ENCODE data around the gene KASH5. TPM values are rescaled to one million over a fixed set of nuclear protein-coding genes. Genes with fewer than 3 reads are reported as not detected.

KASH5 gene
- total RNA-seq, 1 donor from 2014 or later: not detected

DNA sequence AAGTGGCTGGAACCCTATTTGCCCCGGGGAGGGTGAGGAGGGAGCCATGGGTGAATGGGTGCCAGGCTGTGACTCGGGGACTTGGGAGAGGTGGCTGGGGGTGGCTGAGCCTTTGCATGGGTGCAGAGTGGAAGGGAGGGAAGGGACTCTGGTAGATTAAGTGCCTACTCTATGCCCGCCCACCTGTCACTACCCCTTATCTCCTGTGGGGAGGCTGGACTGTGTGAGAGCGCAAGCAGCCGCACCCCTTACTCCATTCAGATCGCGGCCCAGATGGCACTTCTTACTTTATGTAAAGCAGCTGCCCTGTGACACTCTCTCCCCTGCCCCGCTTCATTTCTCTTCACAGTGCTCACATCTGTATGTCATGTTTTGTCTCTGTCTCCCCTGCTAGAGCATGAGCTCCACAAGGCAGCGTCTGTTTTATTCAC is 2.9 kb downstream of the KASH5 start:
- intact Hi-C loops (cut with DNase I): loop anchor here (5.0 kb wide), 1 partner anchor 46 kb away; no protein-coding TSS in a partner anchor
- TF ChIP-seq POLR2A (IDR thresholded peaks at IDR 0.05) (no peak), POLR2AphosphoS5 (IDR thresholded peaks at IDR 0.05; ENCODE audit: insufficient read depth in 1 of 2, low read depth in 1 of 2) (no peak)
- TF ChIP-seq, protein P1, sequence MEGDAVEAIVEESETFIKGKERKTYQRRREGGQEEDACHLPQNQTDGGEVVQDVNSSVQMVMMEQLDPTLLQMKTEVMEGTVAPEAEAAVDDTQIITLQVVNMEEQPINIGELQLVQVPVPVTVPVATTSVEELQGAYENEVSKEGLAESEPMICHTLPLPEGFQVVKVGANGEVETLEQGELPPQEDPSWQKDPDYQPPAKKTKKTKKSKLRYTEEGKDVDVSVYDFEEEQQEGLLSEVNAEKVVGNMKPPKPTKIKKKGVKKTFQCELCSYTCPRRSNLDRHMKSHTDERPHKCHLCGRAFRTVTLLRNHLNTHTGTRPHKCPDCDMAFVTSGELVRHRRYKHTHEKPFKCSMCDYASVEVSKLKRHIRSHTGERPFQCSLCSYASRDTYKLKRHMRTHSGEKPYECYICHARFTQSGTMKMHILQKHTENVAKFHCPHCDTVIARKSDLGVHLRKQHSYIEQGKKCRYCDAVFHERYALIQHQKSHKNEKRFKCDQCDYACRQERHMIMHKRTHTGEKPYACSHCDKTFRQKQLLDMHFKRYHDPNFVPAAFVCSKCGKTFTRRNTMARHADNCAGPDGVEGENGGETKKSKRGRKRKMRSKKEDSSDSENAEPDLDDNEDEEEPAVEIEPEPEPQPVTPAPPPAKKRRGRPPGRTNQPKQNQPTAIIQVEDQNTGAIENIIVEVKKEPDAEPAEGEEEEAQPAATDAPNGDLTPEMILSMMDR (IDR thresholded peaks at IDR 0.05): no peak

DNA sequence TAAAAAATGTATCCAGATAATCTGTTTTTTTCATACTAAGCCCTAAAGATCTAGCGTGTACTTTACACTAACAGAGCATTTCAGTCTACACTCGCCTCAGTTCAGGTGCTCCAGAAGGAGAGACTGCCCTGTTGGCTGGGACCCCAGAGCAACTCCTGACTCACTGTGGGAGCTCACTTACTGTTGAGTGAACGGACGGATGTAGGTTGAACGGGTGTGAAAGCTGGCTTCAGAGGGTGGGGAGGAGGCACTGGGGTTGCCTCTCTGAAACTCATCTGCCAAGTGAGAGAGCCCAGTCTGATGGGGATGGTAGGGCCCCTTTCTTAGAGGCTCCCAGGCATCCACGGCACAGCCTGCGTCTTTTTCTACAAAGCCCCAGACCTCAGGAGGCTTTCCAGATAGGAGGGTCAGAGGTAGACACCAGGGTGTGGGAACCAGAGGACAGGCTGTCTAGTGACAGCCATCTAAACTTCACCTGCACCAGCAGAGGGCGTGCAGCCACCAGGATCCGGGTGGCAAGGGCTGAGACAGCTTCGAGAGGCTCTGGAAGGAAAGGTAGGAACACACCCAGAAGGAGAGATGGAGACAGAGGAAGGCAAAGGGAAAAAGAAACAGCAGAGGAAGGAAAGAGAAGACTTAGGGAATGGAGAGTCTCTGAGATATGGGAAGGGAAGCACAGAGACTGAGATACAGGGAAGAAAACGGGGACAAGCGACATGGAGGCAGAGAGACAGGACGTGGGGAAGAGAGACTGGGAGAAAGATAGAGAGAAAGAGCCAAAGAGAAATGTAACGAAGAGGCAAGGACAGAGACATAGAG is 3.7 kb downstream of the KASH5 start:
- no peak for DNase-seq (ENCODE audit: extremely low spot score in 2 of 2)
- no peak overlapping the region for H3K4me3 ChIP-seq
- intact Hi-C loops (cut with DNase I): loop anchor here (5.0 kb wide), 1 partner anchor 46 kb away; no protein-coding TSS in a partner anchor
- H3K36me3 ChIP-seq: no peaks in the 10 kb centered on the region
- H3K27ac ChIP-seq: no peak overlapping the region
- H3K4me1 ChIP-seq: no peaks in the 10 kb centered on the region
- TF ChIP-seq POLR2AphosphoS5 (IDR thresholded peaks at IDR 0.05; ENCODE audit: insufficient read depth in 1 of 2, low read depth in 1 of 2) (peak in 1 of 2 donors; percentile 70), POLR2A (IDR thresholded peaks at IDR 0.05) (no peak)
- TF ChIP-seq, protein P1 (IDR thresholded peaks at IDR 0.05): peak in 2 of 3 experiments; percentile 45 to 90
- no peaks in the 10 kb centered on the region for H3K9me3 ChIP-seq
- no peaks in the 10 kb centered on the region for H3K27me3 ChIP-seq

More for the DNA sequence above, 2.9 kb downstream of the KASH5 start:
- DNase-seq (ENCODE audit: extremely low spot score in 2 of 2): no peak
- Histone ChIP-seq H3K9me3 (no peaks in the 10 kb centered on the region), H3K36me3 (no peaks in the 10 kb centered on the region), H3K27me3 (no peaks in the 10 kb centered on the region), H3K27ac (no peak overlapping the region), H3K4me3 (no peak overlapping the region), H3K4me1 (no peaks in the 10 kb centered on the region)

DNA sequence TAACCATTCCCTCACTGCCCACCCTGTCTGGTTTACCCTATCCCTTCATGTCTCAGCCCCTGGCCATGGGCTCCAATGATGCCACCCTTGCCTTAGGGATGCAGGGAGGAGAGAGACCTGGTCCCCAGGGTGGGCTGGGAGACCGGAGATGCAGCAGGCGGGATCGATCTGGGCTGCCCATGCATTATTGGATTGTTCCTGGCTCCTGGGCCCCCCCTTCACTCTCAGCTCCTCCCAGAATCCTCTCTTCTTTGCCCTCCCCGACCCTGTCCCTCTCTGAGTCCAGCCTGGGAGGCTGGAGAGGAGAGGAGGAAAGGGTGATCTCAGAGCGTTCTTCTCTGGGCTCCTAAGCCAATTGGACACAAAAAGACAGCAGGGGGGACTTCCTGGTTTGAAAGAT is 5.8 kb downstream of the KASH5 start:
- Histone ChIP-seq H3K9me3 (no peaks in the 10 kb centered on the region), H3K27ac (no peak overlapping the region), H3K27me3 (no peaks in the 10 kb centered on the region), H3K4me1 (no peaks in the 10 kb centered on the region), H3K36me3 (no peaks in the 10 kb centered on the region), H3K4me3 (no peak overlapping the region)
- intact Hi-C loops (cut with DNase I): loop anchor here (5.0 kb wide), 1 partner anchor 43 kb away; no protein-coding TSS in a partner anchor
- TF ChIP-seq POLR2A (IDR thresholded peaks at IDR 0.05) (no peak), POLR2AphosphoS5 (IDR thresholded peaks at IDR 0.05; ENCODE audit: insufficient read depth in 1 of 2, low read depth in 1 of 2) (no peak)
- TF ChIP-seq, protein P1 (IDR thresholded peaks at IDR 0.05): no peak
- DNase-seq (ENCODE audit: extremely low spot score in 2 of 2): no peak

DNA sequence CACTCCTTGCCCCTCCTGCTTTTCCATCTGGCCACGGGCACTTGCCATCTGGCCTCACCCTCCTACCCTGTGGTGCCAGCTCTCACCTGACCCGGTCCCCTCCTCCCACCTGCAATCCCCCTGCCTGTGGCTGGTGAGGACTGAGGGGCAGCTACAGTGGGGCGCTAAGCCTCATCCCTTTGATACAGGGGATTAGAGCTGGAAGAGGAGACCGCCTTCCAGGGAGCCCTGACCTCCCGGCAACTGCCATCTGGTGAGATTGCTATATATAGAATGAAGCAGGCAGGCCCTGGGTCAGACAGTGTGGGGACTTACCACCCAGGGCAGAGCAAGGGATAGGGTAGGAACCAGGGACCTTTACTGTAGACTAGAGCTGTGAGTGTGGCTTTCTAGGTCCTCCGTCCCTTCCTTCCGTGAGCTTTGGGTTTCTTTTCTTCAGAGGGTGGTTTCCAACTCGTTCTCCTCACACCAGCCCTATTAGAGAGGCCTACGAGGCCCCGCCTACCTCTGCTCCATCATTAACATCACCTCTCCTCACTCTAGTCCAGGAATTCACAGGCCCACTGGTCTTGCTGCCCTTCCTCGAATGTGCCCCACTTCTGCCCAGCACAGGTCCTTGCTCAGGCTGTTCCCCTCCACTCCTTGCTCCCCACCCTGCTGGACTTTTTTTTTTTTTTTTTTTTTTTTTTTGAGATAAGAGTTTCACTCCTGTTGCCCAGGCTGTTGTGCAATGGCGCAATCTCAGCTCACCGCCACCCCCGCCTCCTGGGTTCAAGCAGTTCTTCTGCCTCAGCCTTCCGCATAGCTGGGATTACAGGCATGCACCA is 7.7 kb downstream of the KASH5 start:
- H3K27me3 ChIP-seq: no peaks in the 10 kb centered on the region
- no peaks in the 10 kb centered on the region for H3K9me3 ChIP-seq
- no peak overlapping the region for H3K4me3 ChIP-seq
- TF ChIP-seq, protein P1 (IDR thresholded peaks at IDR 0.05): no peak
- TF ChIP-seq POLR2A (IDR thresholded peaks at IDR 0.05) (no peak), POLR2AphosphoS5 (IDR thresholded peaks at IDR 0.05; ENCODE audit: insufficient read depth in 1 of 2, low read depth in 1 of 2) (no peak)
- H3K36me3 ChIP-seq: no peaks in the 10 kb centered on the region
- DNase-seq (ENCODE audit: extremely low spot score in 2 of 2): no peak
- no peak overlapping the region for H3K27ac ChIP-seq
- H3K4me1 ChIP-seq: no peaks in the 10 kb centered on the region
- intact Hi-C loops (cut with DNase I): no loop called here
